ENCODE results near the gene NSUN7.

DNA sequence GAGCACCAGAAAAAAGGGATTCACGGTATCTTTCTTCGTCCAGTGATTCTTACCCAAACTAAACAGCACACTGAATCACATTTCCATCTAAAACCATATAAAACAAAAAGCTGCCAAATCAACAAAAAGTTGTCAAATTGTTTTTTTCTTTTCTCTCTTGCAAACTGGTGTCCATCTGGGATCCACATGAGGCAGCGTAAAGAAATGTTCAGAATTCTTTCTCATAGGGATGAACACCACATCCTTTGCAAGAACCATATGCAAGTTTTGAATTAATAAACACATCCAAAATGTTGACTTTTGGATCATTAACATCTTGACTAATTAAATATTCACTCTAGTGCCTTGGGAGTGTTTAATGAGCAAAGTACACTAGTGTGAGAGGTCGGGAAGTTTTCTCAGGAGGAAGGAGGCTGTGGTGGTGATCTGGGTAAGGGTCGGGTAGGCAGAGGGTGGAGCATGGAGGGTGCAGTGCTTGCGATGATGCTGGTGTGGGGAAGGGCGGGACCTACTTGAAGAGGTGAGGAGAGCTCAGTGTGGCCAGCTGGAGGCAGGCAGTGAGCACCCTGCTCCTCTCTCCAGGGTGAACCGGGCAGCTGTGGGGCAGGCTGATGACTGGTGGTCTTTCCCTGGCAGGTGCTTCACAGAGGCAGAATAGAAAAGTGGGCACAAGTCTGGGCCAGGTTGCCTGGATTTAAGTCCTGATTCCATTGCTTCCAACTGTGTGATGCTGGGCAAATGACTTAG, 72.8 kb downstream of the NSUN7 start:
- TF ChIP-seq YY1 (IDR thresholded peaks at IDR 0.05; ENCODE audit: insufficient read depth, insufficient read length) (no peak), ZNF274 (IDR thresholded peaks at IDR 0.05; ENCODE audit: low read depth, low read length) (no peak)
